22Rv1 (cell line): ENCODE data around the gene AQP4.

Experiments used
- CTCF ChIP-seq: fragments of 450-650 bp; IDR thresholded peaks from 2 replicates; pipeline ENCODE4 v1.5.1; 2017; ENCODE audit warnings: mild to moderate bottlenecking
- ZFX ChIP-seq: fragments of 450-650 bp; IDR thresholded peaks from 2 replicates; pipeline ENCODE4 v1.6.1; 2017; ENCODE audit warnings: antibody characterized with exemption, borderline replicate concordance

GRCh38 chr18:26894426-26894825 lies 28.9 kb upstream of the AQP4 start:
- TF ChIP-seq CTCF (no peak), ZFX (no peak)
